MCF 10A (cell line): ENCODE data around the gene NMD3. TPM values are rescaled to one million over a fixed set of nuclear protein-coding genes. Genes with fewer than 3 reads are reported as not detected.
A peak's percentile ranks its signal among the peaks of the same experiment; 100 is the strongest.

Source experiments
- BruUV-seq: library from RNA; stranded (reverse); fragments of 400-500 nt; replicated peaks from 2 replicates; lab custom pipeline; 2021; lab: Mats Ljungman, UMichigan
- CTCF ChIA-PET: fragments of 300-600 bp; sonication (Branson Sonifier 250); formaldehyde crosslinking; extraction: SDS; loops from one replicate; lab custom pipeline; 2021; ENCODE audit warnings: antibody characterized with exemption, inconsistent platforms; lab: Yijun Ruan, JAX
- POLR2A ChIA-PET: fragments of 300-600, 350-650 bp; sonication (Branson Sonifier 250); formaldehyde crosslinking; extraction: SDS; loops from one replicate; lab custom pipeline; 2020; ENCODE audit warnings: antibody characterized with exemption, inconsistent platforms; lab: Yijun Ruan, JAX
- DNase-seq: peaks from one replicate; pipeline ENCODE4 v3.0.0-alpha.2; 2018; ENCODE audit not compliant: unreplicated experiment
- H3K27ac Mint-ChIP-seq: one replicate; pipeline ENCODE4 v1.8.0; 2022; ENCODE audit warnings: mild to moderate bottlenecking, low read depth, mixed read lengths; ENCODE audit not compliant: unreplicated experiment
- H3K27me3 Mint-ChIP-seq: one replicate; pipeline ENCODE4 v1.8.0; 2022; ENCODE audit warnings: mixed read lengths; ENCODE audit not compliant: insufficient read depth, unreplicated experiment
- H3K36me3 Mint-ChIP-seq: one replicate; pipeline ENCODE4 v1.8.0; 2022; ENCODE audit warnings: mild to moderate bottlenecking, moderate library complexity, mixed read lengths; ENCODE audit not compliant: insufficient read depth, unreplicated experiment
- H3K4me1 Mint-ChIP-seq: one replicate; pipeline ENCODE4 v1.8.0; 2022; ENCODE audit warnings: mixed read lengths; ENCODE audit not compliant: insufficient read depth, unreplicated experiment
- H3K4me3 Mint-ChIP-seq: one replicate; pipeline ENCODE4 v1.8.0; 2022; ENCODE audit warnings: mild to moderate bottlenecking, moderate library complexity, mixed read lengths; ENCODE audit not compliant: unreplicated experiment
- H3K9me3 Mint-ChIP-seq: one replicate; pipeline ENCODE4 v1.8.0; 2022; ENCODE audit warnings: mixed read lengths; ENCODE audit not compliant: unreplicated experiment
- CTCF ChIP-seq: fragments of 200-600 bp; IDR thresholded peaks from one replicate; pipeline ENCODE4 v1.8.0; 2022; ENCODE audit warnings: antibody characterized with exemption, mild to moderate bottlenecking; ENCODE audit not compliant: unreplicated experiment
- intact Hi-C: fragments of 100-400 bp; cut with micrococcal nuclease; formaldehyde crosslinking; loops from 2 replicates; pipeline ENCODE4 v1.14.1; 2022
- total RNA-seq: library from RNA; stranded (reverse); gene quantifications from 2 replicates; pipeline ENCODE4 v1.2.3, GENCODE V29; 2022

NMD3 gene
- total RNA-seq, 1 experiment from 2014 or later, result 84.6 TPM

DNA sequence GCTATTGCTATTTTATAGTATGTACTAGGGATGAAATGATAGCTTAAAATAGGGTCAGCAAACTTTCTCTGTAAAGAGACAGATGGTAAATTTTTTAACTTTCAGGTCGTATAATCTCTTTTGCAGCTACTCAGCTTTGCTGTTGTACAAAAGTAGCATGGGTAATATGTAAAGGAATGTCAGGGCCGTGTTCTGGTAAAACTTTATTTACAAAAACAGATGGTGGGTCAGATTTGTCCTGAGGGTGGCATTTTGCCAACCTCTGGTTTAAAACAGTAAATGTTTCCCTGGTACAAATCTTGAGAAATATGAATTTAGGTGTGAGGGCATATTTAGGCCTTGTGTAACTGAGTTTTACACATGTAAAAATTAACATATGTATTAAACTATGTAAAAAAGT is 18.6 kb downstream of the NMD3 start:
- Mint-ChIP-seq H3K27ac (no peak overlapping the region), H3K4me1 (peaks cover 4% of the 10 kb centered on the region), H3K9me3 (no peaks in the 10 kb centered on the region), H3K27me3 (no peaks in the 10 kb centered on the region), H3K36me3 (peaks cover 91% of the 10 kb centered on the region), H3K4me3 (no peak overlapping the region)
- TF ChIP-seq CTCF, result no peak
- ChIA-PET CTCF (interaction anchor here (0.5 to 1.1 kb wide), 3 partner anchors 14 to 182 kb away, joined by 3 to 4 read pairs (median 4); no protein-coding TSS in a partner anchor), POLR2A (interaction anchor here (1.0 kb wide), 1 partner anchor 19 kb away, joined by 3 read pairs; the partner anchor contains the start of gene NMD3)
- BruUV-seq, result no TSS peak
- intact Hi-C loops, result no loop called here
- no peak for DNase-seq

- Mint-ChIP-seq H3K27ac (peak overlapping the region; percentile 66), H3K4me3 (no peak overlapping the region), H3K4me1 (peaks cover 7% of the 10 kb centered on the region), H3K9me3 (no peaks in the 10 kb centered on the region), H3K36me3 (peaks cover 84% of the 10 kb centered on the region), H3K27me3 (no peaks in the 10 kb centered on the region)
- ChIA-PET POLR2A (no interaction called here), CTCF (interaction anchor here (0.6 kb wide), 2 partner anchors 108 to 207 kb away, joined by 3 read pairs; no protein-coding TSS in a partner anchor)
- no peak for DNase-seq
- BruUV-seq, result no TSS peak
- no peak for TF ChIP-seq CTCF
- intact Hi-C loops, result no loop called here
Measured at GRCh38 chr3:161244538-161244937, 23.4 kb downstream of the NMD3 start.

DNA sequence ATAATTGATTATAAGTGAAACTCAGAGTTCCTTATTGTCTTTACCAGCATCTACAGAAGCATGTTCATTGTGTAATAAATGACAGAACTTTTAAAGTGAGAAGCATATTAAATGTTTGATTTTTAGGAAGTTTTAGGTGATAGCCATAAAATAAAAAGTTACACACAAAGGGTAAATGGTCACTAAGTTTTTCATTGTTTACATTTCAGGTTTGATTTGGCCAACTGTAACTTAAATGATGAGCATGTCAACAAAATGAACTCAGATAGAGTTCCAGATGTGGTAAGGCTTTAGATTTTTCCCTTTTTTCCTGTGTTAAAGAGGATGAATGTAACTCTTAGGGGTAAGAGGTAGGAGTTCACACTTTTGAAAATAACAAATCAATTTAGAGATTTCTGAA is 25.9 kb downstream of the NMD3 start:
- BruUV-seq, result no TSS peak
- Mint-ChIP-seq H3K27me3 (no peaks in the 10 kb centered on the region), H3K9me3 (no peaks in the 10 kb centered on the region), H3K36me3 (peaks cover 85% of the 10 kb centered on the region), H3K27ac (no peak overlapping the region), H3K4me3 (no peak overlapping the region), H3K4me1 (peaks cover 11% of the 10 kb centered on the region)
- CTCF ChIA-PET, result interaction anchor here (0.6 to 0.9 kb wide), 2 partner anchors 37 to 74 kb away, joined by 3 to 4 read pairs; no protein-coding TSS in a partner anchor
- intact Hi-C loops, result no loop called here
- POLR2A ChIA-PET, result interaction anchor here (0.7 kb wide), 1 partner anchor 316 kb away, joined by 3 read pairs; no protein-coding TSS in a partner anchor
- DNase-seq, result no peak
- no peak for TF ChIP-seq CTCF

GRCh38 chr3:161250116-161250515 is 29.0 kb downstream of the NMD3 start:
- Mint-ChIP-seq H3K27ac (no peak overlapping the region), H3K4me1 (peaks cover 9% of the 10 kb centered on the region), H3K9me3 (no peaks in the 10 kb centered on the region), H3K4me3 (no peak overlapping the region), H3K36me3 (peaks cover 87% of the 10 kb centered on the region), H3K27me3 (no peaks in the 10 kb centered on the region)
- CTCF ChIA-PET, result interaction anchor here (1.1 to 1.4 kb wide), 2 partner anchors 25 to 309 kb away, joined by 3 read pairs; no protein-coding TSS in a partner anchor
- no peak for DNase-seq
- intact Hi-C loops, result no loop called here
- no peak for TF ChIP-seq CTCF
- POLR2A ChIA-PET, result interaction anchor here (1.1 kb wide), 1 partner anchor 28 kb away, joined by 5 read pairs; no protein-coding TSS in a partner anchor
- BruUV-seq, result no TSS peak
